Kidney (tissue), 14 donors: Measurements from ENCODE around the gene OR2V2. TPM values are rescaled to one million over a fixed set of nuclear protein-coding genes. Genes with fewer than 3 reads are reported as not detected.

Experiments used
- DNase-seq, 5 donors: peaks; one replicate each; pipeline ENCODE4 v3.0.0-alpha.2; 2013 to 2020
- FAIRE-seq: peaks from 2 replicates; lab custom pipeline; 2012; peaks lifted over from hg19 to GRCh38; lab: Jason Lieb, UNC
- H3K27ac ChIP-seq, 2 donors: one replicate each; pipeline ENCODE4 v1.7.0; 2013; ENCODE audit warnings: low read depth in 2 of 2, low read length in 2 of 2, inconsistent platforms in 1 of 2
- H3K27me3 ChIP-seq: one replicate; pipeline ENCODE4 v1.7.1; 2013; ENCODE audit warnings: low read length, inconsistent platforms; ENCODE audit not compliant: control insufficient read depth, insufficient read depth
- H3K36me3 ChIP-seq, 3 donors: one replicate each; pipeline versions ENCODE4 v1.7.0 to v1.7.1; 2013; ENCODE audit warnings: low read length in 3 of 3, control low read depth in 1 of 3, inconsistent platforms in 1 of 3; ENCODE audit not compliant: insufficient read depth in 3 of 3, control insufficient read depth in 2 of 3
- H3K4me1 ChIP-seq, 3 donors: one replicate each; pipeline versions ENCODE4 v1.7.0 to v1.7.1; 2013; ENCODE audit warnings: low read length in 3 of 3, inconsistent platforms in 1 of 3, low read depth in 1 of 3; ENCODE audit not compliant: control insufficient read depth in 2 of 3, insufficient read depth in 2 of 3
- H3K4me3 ChIP-seq, 3 donors: one replicate each; pipeline versions ENCODE4 v1.7.0 to v1.8.1; 2013; ENCODE audit warnings: low read length in 3 of 3, control low read depth in 1 of 3, inconsistent platforms in 1 of 3
- H3K9ac ChIP-seq, 3 donors: one replicate each; pipeline versions ENCODE4 v1.7.0 to v1.7.1; 2013; ENCODE audit warnings: low read length in 3 of 3, control low read depth in 1 of 3, inconsistent platforms in 1 of 3
- H3K9me3 ChIP-seq, 3 donors: one replicate each; pipeline versions ENCODE4 v1.7.0 to v1.7.1; 2013; ENCODE audit warnings: low read length in 3 of 3, control low read depth in 1 of 3, inconsistent platforms in 1 of 3; ENCODE audit not compliant: control insufficient read depth in 2 of 3, insufficient read depth in 1 of 3
- CTCF ChIP-seq: IDR thresholded peaks from 3 replicates; pipeline ENCODE4 v1.5.1; 2012; ENCODE audit warnings: mild to moderate bottlenecking, moderate library complexity, borderline replicate concordance; ENCODE audit not compliant: insufficient read depth; ENCODE audit errors: extremely low read depth
- intact Hi-C: fragments of 100-400 bp; cut with DNase I; formaldehyde crosslinking; loops from one replicate; pipeline ENCODE4 v1.11.1; 2022
- polyA plus RNA-seq: library from polyadenylated mRNA; stranded (reverse); fragments of 350-450 nt; fragmentation: Illumina TruSeq; extraction: RNeasy Lipid Tissue Mini Kit (QIAGEN cat#74804); gene quantifications from one replicate; pipeline ENCODE4 v1.2.3, GENCODE V29; 2014; ENCODE audit warnings: low read depth, low replicate concordance; ENCODE audit not compliant: insufficient read depth
- total RNA-seq: library from RNA; stranded (reverse); fragmentation: NEBNext Ultra II Directional; extraction: Animal tissue kit (Norgen Biotek cat#: 25700); gene quantifications from one replicate; pipeline ENCODE4 v1.2.1, GENCODE V29; 2021
- donor health status: control.
- donor health status: control.
- donor health status: control.
- donor health status: control.
- donor health status: control.
- donor health status: DM: yes; HTN: yes; CAD: no.
- donor health status: Normal renal cell carcinoma (clear cell type).

The OR2V2 gene
- total and polyA plus RNA-seq, 2 donors from 2014 or later = not detected

- Histone ChIP-seq H3K9me3 (no peaks in the 10 kb centered on the region), H3K9ac (no peak overlapping the region), H3K4me1 (no peaks in the 10 kb centered on the region), H3K36me3 (no peaks in the 10 kb centered on the region), H3K27me3 (peaks cover 61% of the 10 kb centered on the region), H3K4me3 (no peak overlapping the region), H3K27ac (no peak overlapping the region)
- DNase-seq (peak in 1 of 5 donors; percentile 46), FAIRE-seq (no peak)
- intact Hi-C loops = no loop called here
- TF ChIP-seq CTCF = no peak
Measured at GRCh38 chr5:181170237-181170825, 22.9 kb downstream of the OR2V2 start.

GRCh38 chr5:181170996-181171395 lies 23.6 kb downstream of the OR2V2 start:
- Histone ChIP-seq H3K9ac (no peak overlapping the region), H3K27ac (no peak overlapping the region), H3K4me1 (no peaks in the 10 kb centered on the region), H3K36me3 (no peaks in the 10 kb centered on the region), H3K4me3 (no peak overlapping the region), H3K9me3 (no peaks in the 10 kb centered on the region), H3K27me3 (peaks cover 62% of the 10 kb centered on the region)
- FAIRE-seq = no peak
- DNase-seq = no peak
- TF ChIP-seq CTCF = no peak
- intact Hi-C loops = no loop called here

- intact Hi-C loops = no loop called here
Measured at GRCh38 chr5:181171782-181172181, 24.4 kb downstream of the OR2V2 start.

More at GRCh38 chr5:181171782-181172181, 24.4 kb downstream of the OR2V2 start:
- no peak for DNase-seq
- peaks cover 59% of the 10 kb centered on the region for H3K27me3 ChIP-seq
- H3K4me3 ChIP-seq = no peak overlapping the region
- no peak for FAIRE-seq
- no peaks in the 10 kb centered on the region for H3K36me3 ChIP-seq
- no peak overlapping the region for H3K27ac ChIP-seq
- H3K4me1 ChIP-seq = no peaks in the 10 kb centered on the region
- no peaks in the 10 kb centered on the region for H3K9me3 ChIP-seq
- TF ChIP-seq CTCF = no peak
- no peak overlapping the region for H3K9ac ChIP-seq
